ENCODE data around the gene SEPTIN5.
"Not testable (repeated sequence)": the region's sequence is repeated elsewhere in the genome, so short reads cannot be mapped to it uniquely, and the experiment has no call there.

The SEPTIN5 gene

DNA sequence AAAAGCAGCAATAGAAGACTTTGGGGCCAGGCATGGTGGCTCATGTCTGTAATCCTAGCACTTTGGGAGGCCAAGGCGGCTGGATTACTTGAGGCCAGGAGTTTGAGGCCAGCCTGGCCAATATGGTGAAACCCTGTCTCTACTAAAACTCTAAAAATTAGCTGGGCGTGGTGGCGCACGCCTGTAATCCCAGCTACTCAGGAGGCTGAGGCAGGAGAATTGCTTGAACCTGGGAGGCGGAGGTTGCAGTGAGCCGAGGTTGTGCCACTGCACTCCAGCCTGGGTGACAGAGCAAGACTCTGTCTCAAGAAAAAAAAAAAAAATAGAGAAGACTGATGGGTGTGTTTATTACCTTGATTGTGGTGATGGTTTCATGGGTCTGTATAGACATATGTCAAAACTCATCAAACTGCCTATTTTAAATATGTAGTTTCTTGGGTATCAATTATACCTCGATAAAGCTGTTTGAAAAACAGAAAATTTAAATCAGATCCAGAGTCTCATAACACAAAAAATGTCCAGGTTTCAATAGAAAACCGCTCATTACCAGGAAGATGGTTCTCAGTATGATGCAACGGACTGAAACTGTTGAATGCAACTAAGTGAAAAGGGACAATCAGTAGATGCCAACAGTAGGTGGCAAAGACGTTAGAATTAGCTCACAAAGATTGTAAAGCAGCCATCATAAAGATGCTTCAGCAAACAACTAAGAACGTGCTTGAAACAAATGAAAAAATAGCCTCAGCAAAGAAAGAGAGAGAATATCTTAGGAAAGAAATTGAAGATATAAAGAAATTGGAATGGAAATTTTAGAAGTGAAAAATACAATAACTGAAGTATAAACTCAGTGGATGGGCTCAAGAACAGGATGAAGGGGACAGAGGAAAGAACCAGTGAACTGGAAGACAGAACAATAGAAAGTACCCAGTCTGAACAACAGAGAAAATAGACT, 33.1 kb upstream of the SEPTIN5 start:
- DNase-seq: no peak

- DNase-seq: no peak
Measured at GRCh38 chr22:19681863-19682245, 32.4 kb upstream of the SEPTIN5 start.

DNA sequence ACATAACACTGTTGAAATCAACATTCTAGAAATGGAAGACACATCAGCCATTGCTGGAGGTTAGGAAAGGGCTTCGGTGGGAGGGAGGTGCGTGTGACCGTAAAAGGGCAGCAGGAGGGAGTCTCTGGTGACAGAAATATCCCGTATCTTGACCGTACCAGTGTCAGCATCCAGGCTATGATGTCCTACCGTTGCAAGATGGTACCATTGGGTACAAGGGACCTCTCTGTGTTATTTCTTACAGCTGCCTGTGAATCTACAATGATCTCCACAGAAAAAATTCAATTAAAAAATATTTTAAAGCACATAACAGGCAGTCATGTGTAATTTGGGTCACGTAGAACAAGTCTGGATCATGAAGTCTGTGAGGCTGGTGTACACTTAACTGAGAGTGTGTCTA, 27.4 kb upstream of the SEPTIN5 start:
- no peak for DNase-seq

- DNase-seq: no peak
Measured at GRCh38 chr22:19687561-19688300, 26.6 kb upstream of the SEPTIN5 start.

GRCh38 chr22:19688301-19689290, 25.7 kb upstream of the SEPTIN5 start:
- DNase-seq: no peak

GRCh38 chr22:19689408-19689807, 24.9 kb upstream of the SEPTIN5 start:
- DNase-seq: no peak

DNA sequence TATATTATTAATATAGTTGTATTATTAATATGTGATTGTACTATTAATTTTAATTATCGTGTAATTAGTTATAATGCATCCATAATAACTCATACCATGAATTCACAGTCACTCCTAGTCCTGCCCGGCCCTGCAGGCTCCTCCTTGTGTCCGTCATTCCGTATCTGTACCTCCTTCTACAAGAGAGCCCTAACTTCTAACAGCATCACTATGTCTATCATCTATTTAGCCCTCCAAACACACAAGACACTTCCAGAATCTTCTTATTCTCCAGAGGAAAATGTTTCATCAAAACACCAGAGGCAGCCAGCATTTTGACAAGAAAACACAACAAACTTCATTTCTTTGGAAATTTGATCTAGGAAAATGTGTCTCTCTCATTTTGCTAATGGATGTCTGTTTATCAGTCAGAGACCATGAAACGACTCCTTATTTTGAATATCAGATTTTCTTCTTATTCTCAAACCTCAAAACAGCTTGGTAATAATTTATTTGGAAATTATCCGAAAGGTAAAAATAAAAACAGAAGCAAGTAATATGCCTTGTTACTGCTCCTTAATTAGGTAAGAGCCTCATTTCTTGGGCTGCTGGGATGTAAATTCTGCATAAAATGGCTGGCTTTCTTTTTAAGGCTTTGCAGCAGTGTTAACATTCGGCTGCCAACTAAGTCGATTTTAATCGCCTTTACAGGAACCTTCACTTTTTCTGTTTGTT, 23.1 kb upstream of the SEPTIN5 start:
- no peak for DNase-seq

DNA sequence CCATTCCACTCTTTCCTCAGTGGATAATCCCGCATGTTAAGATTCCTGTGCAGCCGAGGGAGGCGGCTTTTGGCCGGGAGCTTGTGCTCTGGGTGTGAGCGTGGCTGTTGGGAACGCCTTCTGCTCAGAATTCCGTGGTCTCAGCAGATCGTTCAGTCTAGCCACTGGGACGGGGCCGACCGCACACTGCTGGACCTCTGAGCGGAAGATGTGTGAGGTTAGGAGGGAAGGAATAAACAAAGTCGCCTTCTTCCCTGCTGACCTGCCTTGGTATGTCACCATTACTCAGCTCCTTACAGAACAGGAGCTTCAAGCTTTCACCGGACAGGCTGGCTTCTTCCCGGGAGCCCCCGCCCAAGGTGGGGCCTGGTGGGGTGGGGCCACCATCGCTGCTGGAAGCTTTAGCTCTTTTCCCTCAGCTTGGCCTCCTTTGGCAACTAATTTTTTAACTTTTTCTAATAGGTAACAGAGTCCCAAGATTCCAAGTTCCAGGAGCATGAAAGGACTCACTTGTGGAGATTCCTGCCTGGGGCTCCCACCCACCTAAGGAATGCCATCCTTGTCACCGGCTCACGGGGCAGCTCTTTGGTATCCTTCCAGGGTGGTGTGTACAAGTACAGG, 22.5 kb upstream of the SEPTIN5 start:
- no peak for DNase-seq

GRCh38 chr22:19693581-19693980, 20.7 kb upstream of the SEPTIN5 start:
- DNase-seq: no peak

GRCh38 chr22:19693981-19694670, 20.2 kb upstream of the SEPTIN5 start:
- no peak for DNase-seq

DNA sequence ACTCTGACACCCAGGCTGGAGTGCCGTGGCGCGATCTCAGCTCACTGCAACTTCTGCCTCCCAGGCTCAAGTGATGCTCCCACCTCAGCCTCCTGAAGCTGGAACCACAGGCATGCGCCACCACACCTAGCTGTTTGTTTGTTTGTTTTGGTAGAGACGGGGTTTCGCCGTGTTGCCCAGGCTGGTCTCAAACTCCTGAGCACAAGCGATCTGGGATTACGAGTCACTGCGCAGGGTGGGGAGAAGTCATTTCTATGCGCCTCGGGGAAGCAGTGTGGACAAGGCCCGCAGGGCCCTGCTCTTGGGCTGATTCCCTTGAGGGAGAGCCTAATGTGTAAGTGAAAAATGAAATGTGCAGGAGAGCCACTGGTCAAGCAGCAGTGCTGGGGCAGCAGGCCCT, 19.6 kb upstream of the SEPTIN5 start:
- DNase-seq: no peak

- DNase-seq: no peak
Measured at GRCh38 chr22:19696504-19697276, 17.6 kb upstream of the SEPTIN5 start.

DNA sequence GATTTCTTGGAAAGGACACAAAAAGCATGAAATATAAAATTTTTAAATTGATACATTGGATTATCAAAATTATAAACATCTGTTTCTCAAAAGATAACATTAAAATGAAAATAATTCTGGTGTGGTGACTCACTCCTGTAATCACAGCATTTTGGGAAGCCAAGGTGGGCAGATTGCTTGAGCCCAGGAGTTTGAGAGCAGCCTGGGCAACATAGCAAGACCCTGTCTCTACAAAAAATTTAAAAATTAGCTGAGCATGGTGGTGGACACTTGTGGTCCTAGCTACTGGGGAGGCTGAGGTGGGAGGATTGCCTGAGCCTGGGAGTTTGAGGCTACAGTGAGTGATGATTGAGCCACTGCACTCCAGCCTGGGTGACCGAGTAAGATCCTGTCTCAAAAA, 16.4 kb upstream of the SEPTIN5 start:
- not testable (repeated sequence) for DNase-seq

DNA sequence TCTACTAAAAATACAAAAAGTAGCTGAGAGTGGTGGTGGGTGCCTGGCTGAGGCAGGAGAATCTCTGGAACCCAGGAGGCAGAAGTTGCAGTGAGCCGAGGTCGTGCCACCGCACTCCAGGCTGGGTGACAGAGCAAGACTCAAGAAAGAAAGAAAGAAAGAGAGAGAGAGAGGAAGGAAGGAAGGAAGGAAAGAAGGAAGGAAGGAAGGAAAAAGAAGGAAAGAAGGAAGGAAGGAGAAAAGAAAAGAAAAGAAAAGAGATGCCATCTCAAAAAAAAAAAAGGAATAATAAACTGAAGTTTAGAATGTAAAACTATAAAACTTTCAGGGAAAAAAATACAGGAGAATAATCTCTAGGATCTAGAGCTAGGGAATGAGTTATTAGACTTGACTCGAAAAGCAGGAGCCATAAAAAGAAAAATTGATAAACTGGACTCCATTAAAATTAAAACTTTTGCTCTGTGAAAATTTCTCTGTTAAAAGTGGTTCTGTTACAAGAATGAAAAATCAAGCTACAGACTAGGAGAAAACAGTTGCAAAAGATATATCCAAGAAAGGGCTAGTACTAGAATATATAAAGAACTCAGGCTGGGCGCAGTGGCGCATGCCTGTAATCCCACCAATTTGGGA, 13.4 kb upstream of the SEPTIN5 start:
- DNase-seq: no peak

DNA sequence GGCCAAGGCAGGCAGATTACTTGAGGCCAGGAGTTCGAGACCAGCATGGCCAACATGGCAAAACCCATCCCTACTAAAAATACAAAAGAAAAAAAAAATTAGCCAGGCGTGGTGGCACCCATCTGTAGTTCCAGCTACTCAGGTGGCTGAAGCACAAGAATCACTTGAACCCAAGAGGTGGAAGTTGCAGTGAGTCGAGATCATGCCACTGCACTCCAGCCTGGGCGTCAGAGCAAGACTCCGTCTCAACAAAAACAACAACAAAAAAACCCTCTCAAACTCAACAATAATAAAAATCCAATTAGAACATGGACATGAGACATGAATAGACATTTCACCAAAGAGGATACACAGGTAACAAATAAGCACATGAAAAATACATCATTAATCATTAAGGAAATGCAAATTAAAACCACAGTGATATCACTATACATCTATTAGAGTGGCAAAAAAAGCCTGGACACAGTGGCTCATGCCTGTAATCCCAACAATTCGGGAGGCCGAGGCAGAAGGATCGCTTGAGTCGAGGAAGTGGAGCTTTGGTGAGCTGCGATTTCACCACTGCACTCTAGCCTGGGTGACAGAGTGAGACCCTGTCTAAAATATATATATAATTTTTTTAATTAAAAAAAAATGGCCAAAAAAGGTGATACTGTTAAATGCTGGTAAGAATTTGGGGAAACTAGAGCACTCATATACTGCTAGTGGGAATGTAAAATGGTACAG, 12.7 kb upstream of the SEPTIN5 start:
- no peak for DNase-seq

GRCh38 chr22:19703869-19704268, 10.4 kb upstream of the SEPTIN5 start:
- DNase-seq: no peak

DNA sequence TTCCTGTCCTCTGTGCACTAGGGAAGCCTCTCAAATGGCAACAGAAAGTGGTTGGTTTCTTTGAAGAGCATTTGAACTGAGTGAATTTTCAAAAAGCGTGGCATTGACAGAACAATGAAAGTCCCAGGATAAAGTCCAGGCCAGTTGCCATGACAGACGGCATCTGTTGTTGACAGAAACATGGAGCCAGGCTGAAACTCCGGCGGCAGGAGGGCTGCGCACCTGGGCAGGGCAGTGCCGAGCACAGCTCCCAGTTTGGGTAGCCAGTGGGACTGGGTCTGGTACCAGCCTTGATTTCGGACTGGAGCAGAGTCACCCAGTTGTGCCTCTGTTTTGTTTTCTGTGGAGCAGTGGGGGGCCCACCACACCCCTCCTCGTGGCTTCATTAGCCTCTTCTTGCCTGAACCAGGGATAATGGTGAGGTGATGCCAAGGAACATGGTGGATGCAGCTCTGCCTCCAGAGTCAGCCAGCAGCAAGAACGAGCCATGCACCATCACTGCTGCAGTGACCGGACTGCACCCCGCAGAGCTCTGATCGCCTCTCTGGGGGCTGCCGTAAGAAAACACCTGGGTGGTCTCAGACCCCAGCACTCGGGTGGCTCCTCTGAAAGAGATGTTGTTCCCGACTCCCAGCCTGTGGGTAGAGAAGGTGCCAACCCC, 9.8 kb upstream of the SEPTIN5 start:
- DNase-seq: no peak

DNA sequence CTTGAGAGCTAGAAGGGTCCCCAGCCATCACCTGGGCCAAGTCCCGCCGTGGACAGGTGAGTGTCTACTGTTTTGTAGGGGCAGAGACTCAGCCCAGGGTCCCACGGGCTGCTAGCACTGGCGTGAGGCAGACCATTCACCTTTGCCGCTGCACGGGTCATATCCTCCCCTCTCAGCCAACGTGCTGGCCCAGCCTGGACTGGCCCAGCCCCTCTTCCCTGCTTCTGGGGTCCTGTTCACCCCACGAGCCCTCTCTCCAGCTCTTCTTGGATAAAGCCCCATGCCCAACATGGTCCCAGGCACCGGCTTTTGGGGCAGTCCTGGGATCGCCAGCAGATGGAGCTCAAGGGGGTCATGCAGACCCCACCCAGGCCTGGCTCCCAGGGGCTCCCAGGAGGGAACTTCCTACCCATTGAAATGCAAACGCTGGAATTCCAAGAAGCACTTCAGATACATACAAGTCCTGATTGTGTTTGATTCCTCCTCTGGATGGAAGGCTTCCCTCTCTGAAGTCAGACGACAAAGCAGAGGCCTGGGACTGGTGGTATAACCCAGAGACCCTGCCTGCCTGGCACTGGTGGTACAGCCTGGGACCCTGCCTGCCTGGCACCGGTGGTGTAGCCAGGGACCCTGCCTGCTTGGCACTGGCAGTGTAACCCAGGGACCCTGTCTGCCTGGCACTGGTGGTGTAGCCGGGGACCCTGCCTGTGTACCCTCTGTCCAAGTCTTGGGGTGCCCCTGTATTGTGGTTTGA, 8.9 kb upstream of the SEPTIN5 start:
- no peak for DNase-seq
